ENCODE measurements around the gene PPWD1. TPM values are rescaled to one million over a fixed set of nuclear protein-coding genes. Genes with fewer than 3 reads are reported as not detected.

The PPWD1 gene
- total RNA-seq, 4 donors from 2014 or later: 14.1 to 18.8 (median 16.6) TPM

DNA sequence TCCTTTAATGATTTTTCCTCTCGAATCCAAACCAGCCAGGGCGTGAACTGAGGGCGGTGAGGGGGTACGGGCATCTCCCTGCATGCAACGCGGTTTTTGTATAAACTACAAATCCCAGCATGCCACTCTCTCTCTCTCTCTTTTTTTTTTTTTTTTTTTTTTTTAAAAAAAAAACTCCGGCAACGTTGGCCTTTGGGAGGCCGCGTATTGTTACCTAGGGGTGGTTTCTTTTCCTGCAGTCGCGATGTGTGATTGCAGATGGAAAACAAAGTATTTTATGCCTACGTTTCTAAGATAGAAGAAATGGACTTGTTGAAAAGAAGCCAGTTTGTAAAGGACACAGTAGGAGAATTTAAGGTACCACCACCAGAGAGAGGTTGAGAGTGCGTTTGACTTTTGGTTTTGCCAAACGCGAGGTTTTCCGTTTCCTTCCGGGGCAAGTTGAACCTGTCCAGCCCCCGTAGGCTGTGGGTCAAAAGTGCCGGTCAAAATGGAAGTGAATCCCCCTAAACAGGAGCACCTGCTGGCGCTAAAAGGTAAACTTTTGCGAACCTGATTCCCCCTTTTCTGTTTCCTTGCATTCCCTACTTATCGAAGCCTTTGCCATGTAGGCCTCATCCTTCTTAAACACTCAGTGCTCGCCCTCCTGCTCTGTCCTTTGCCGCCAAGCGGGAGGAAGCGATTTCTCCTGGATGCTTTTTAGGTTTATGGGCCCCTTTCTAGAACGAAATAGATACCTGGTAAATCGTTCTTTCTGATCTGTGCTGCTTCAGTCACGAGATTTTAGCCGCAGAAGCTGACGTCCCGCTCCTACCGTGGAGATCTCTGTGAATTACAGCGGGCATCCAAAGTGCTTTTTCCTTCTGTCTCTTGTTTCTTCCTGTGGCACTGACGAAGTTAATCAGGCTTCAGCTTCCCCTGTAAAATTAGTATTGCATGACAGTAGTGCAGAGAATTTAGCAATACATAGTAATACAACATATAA is 61.8 kb downstream of the PPWD1 start, which contains the start of the genes SHLD3 and TRAPPC13:
TSS of gene SHLD3 (plus strand) at position 457 of the 985 bp plus-strand sequence. CDS start 4,561 bp downstream, outside the sequence.
TSS of gene TRAPPC13 (plus strand) at position 457 of the 985 bp plus-strand sequence. CDS start at position 491, 34 bp downstream.
- in situ Hi-C loops (cut with MboI; ENCODE audit: low sequenced_read_pairs in 4 of 4) (loop anchor here in 2 of 4 donors (25.0 kb wide), 1 partner anchor 537 kb away; no protein-coding TSS in a partner anchor), intact Hi-C loops (cut with DNase I; ENCODE audit: low total_unique reads) (loop anchor here (1.0 to 10.0 kb wide), 4 partner anchors 62 to 519 kb away; partner anchors contain the start of genes CENPK, ERBIN, NLN and PPWD1)
- TF ChIP-seq CTCF (IDR thresholded peaks at IDR 0.05 in 4 of 5, conservative IDR thresholded peaks at IDR 0.05 in 1 of 5) (peak in 3 of 5 experiments; percentile 11 to 24 (median 18)), POLR2A (IDR thresholded peaks at IDR 0.05) (peak in 1 of 2 donors; percentile 2)
- H3K27ac ChIP-seq: peak within 1 kb of the TSS; percentile 84 to 94 (median 86)
- ATAC-seq: peak; percentile 94 to 95
- no peaks in the 10 kb centered on the region for H3K27me3 ChIP-seq
- H3K4me1 ChIP-seq: peaks cover 29 to 35% of the 10 kb centered on the region in 2 donors
- peak; percentile 79 to 82 for DNase-seq
- no peaks in the 10 kb centered on the region for H3K9me3 ChIP-seq
- H3K36me3 ChIP-seq: peaks cover 0 to 5% of the 10 kb centered on the region in 2 donors
- peak within 1 kb of the TSS; percentile 87 to 98 (median 96) for H3K4me3 ChIP-seq

- peak overlapping the region; percentile 87 to 98 (median 96) for H3K4me3 ChIP-seq
- in situ Hi-C loops (cut with MboI; ENCODE audit: low sequenced_read_pairs in 4 of 4) (no loop called here), intact Hi-C loops (cut with DNase I; ENCODE audit: low total_unique reads) (loop anchor here (5.0 to 10.0 kb wide), 2 partner anchors 97 to 299 kb away; partner anchors contain the start of genes ERBIN, NLN and SGTB)
- TF ChIP-seq CTCF (IDR thresholded peaks at IDR 0.05 in 4 of 5, conservative IDR thresholded peaks at IDR 0.05 in 1 of 5) (no peak), POLR2A (IDR thresholded peaks at IDR 0.05) (no peak)
- no peaks in the 10 kb centered on the region for H3K9me3 ChIP-seq
- H3K4me1 ChIP-seq: peaks cover 29 to 35% of the 10 kb centered on the region in 2 donors
- DNase-seq (no peak), ATAC-seq (no peak)
- H3K27me3 ChIP-seq: no peaks in the 10 kb centered on the region
- H3K36me3 ChIP-seq: peaks cover 0 to 5% of the 10 kb centered on the region in 2 donors
- peak overlapping the region; percentile 84 to 94 (median 86) for H3K27ac ChIP-seq
Observed at GRCh38 chr5:65625743-65626142, 62.6 kb downstream of the PPWD1 start.

DNA sequence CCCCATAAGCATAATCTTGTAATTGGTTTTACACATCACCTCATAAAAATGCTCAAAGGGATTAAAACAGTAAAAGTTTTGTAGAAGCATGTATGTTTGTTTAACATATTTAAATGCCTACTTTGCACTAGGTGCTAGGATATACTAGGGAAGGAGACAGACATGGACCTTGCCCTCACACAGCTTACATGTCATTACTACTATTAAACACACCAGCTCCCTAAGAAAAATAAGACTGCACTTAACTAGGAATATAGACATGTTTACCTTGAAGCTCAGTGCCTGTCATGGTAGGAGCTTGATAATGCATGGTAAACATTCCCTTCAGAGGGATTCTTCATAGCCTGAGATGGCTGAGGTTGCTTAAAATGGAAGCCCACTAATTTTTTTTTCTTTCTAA is 67.9 kb downstream of the PPWD1 start:
- Histone ChIP-seq H3K36me3 (peaks cover 0 to 5% of the 10 kb centered on the region in 2 donors), H3K27ac (no peak overlapping the region), H3K27me3 (no peaks in the 10 kb centered on the region), H3K4me1 (peaks cover 5 to 6% of the 10 kb centered on the region in 2 donors), H3K9me3 (no peaks in the 10 kb centered on the region), H3K4me3 (no peak overlapping the region)
- no peak for TF ChIP-seq POLR2A (IDR thresholded peaks at IDR 0.05)
- TF ChIP-seq CTCF (IDR thresholded peaks at IDR 0.05 in 4 of 5, conservative IDR thresholded peaks at IDR 0.05 in 1 of 5): no peak
- in situ Hi-C loops (cut with MboI; ENCODE audit: low sequenced_read_pairs in 4 of 4): no loop called here
- DNase-seq (no peak), ATAC-seq (no peak)
- intact Hi-C loops (cut with DNase I; ENCODE audit: low total_unique reads): no loop called here

Other genes starting within 250 kb of the PPWD1 start
- gene ADAMTS6, start 81.4 kb upstream of the PPWD1 start, total RNA-seq: under 1 TPM; 0.05 to 0.49 (median 0.31) TPM
- under 1 TPM in 1 of 4 donors, not detected in 3; 0.56 TPM for gene CENPK, start 128 bp upstream of the PPWD1 start, total RNA-seq
- gene TRIM23, start 61.0 kb downstream of the PPWD1 start, total RNA-seq: 10 to 100 TPM; 17.0 to 26.1 (median 22.1) TPM
- gene SHLD3, start 61.7 kb downstream of the PPWD1 start, total RNA-seq: 1 to 10 TPM; 1.4 to 3.3 (median 2.4) TPM
- gene TRAPPC13, start 61.7 kb downstream of the PPWD1 start, total RNA-seq: 10 to 100 TPM; 11.2 to 21.3 (median 16.7) TPM
- 1 to 10 TPM; 3.6 to 6.6 (median 4.3) TPM for gene SGTB, start 158.8 kb downstream of the PPWD1 start, total RNA-seq
- gene NLN, start 158.9 kb downstream of the PPWD1 start, total RNA-seq: 10 to 100 TPM; 20.4 to 29.9 (median 27.9) TPM

All from gastrocnemius medialis (tissue), 4 donors.